H9 (cell line): ENCODE data around the gene OR2T35. TPM values are rescaled to one million over a fixed set of nuclear protein-coding genes. Genes with fewer than 3 reads are reported as not detected.

Experiments used
- DNase-seq: peaks from one replicate; pipeline ENCODE4 v3.0.0-alpha.2; 2017
- H2AFZ ChIP-seq: one replicate; pipeline ENCODE4 v1.6.1; 2013; ENCODE audit warnings: mild to moderate bottlenecking, low read length, control low read depth, moderate library complexity
- H2AK5ac ChIP-seq: 2 replicates; pipeline ENCODE4 v1.6.1; 2013; ENCODE audit warnings: low read length, control low read depth, mixed read lengths; ENCODE audit not compliant: insufficient read length
- H2BK120ac ChIP-seq: one replicate; pipeline ENCODE4 v1.6.1; 2013; ENCODE audit warnings: low read depth, mild to moderate bottlenecking, low read length, control low read depth, inconsistent platforms; ENCODE audit not compliant: poor library complexity, severe bottlenecking
- H2BK12ac ChIP-seq: 2 replicates; pipeline ENCODE4 v1.6.1; 2013; ENCODE audit warnings: low read length, control low read depth, mixed read lengths, low read depth; ENCODE audit not compliant: insufficient read length
- H2BK15ac ChIP-seq: 2 replicates; pipeline ENCODE4 v1.6.1; 2013; ENCODE audit warnings: low read depth, low read length, control low read depth
- H2BK20ac ChIP-seq: one replicate; pipeline ENCODE4 v1.6.1; 2013; ENCODE audit warnings: low read depth, mild to moderate bottlenecking, low read length, control low read depth, inconsistent platforms; ENCODE audit not compliant: poor library complexity, severe bottlenecking
- H2BK5ac ChIP-seq: 2 replicates; pipeline ENCODE4 v1.6.1; 2013; ENCODE audit warnings: low read length, control low read depth, mixed read lengths; ENCODE audit not compliant: insufficient read length
- H3K14ac ChIP-seq: 2 replicates; pipeline ENCODE4 v1.6.1; 2013; ENCODE audit warnings: low read length, control low read depth; ENCODE audit not compliant: insufficient read depth
- H3K18ac ChIP-seq: 2 replicates; pipeline ENCODE4 v1.6.1; 2013; ENCODE audit warnings: low read depth, mild to moderate bottlenecking, mixed read lengths, low read length, control low read depth; ENCODE audit not compliant: insufficient read length
- H3K23ac ChIP-seq: 2 replicates; pipeline ENCODE4 v1.6.1; 2013; ENCODE audit warnings: low read length, control low read depth, mixed read lengths, low read depth; ENCODE audit not compliant: insufficient read length
- H3K23me2 ChIP-seq: 2 replicates; pipeline ENCODE4 v1.6.1; 2013; ENCODE audit warnings: low read depth, mild to moderate bottlenecking, mixed read lengths, low read length, control low read depth; ENCODE audit not compliant: insufficient read length, poor library complexity, severe bottlenecking
- H3K27ac ChIP-seq: 2 replicates; pipeline ENCODE4 v1.5.1; 2013; ENCODE audit warnings: low read length, control low read depth, mixed read lengths, low read depth; ENCODE audit not compliant: insufficient read length
- H3K27me3 ChIP-seq: 2 replicates; pipeline ENCODE4 v1.6.1; 2013; ENCODE audit warnings: low read length, control low read depth, inconsistent platforms; ENCODE audit not compliant: insufficient read depth
- H3K4ac ChIP-seq: 2 replicates; pipeline ENCODE4 v1.6.1; 2013; ENCODE audit warnings: low read depth, mild to moderate bottlenecking, control low read depth, inconsistent platforms, low read length, moderate library complexity
- H3K4me1 ChIP-seq: 2 replicates; pipeline ENCODE4 v1.6.1; 2013; ENCODE audit warnings: low read length, control low read depth, inconsistent platforms; ENCODE audit not compliant: insufficient read depth
- H3K4me2 ChIP-seq: 2 replicates; pipeline ENCODE4 v1.6.1; 2013; ENCODE audit warnings: low read length, control low read depth, mixed read lengths; ENCODE audit not compliant: insufficient read length, insufficient read depth
- H3K56ac ChIP-seq: 2 replicates; pipeline ENCODE4 v1.6.1; 2013; ENCODE audit warnings: low read depth, mild to moderate bottlenecking, mixed read lengths, low read length, control low read depth; ENCODE audit not compliant: insufficient read length
- H3K79me1 ChIP-seq: 2 replicates; pipeline ENCODE4 v1.6.1; 2013; ENCODE audit warnings: low read depth, mild to moderate bottlenecking, moderate library complexity, low read length, control low read depth, inconsistent platforms; ENCODE audit not compliant: insufficient read depth, poor library complexity, severe bottlenecking
- H3K79me2 ChIP-seq: 2 replicates; pipeline ENCODE4 v1.6.1; 2013; ENCODE audit warnings: low read length, control low read depth, inconsistent platforms; ENCODE audit not compliant: insufficient read depth
- H3K9ac ChIP-seq: 2 replicates; pipeline ENCODE4 v1.6.1; 2013; ENCODE audit warnings: low read length, control low read depth, mixed read lengths; ENCODE audit not compliant: insufficient read length; ENCODE audit errors: extremely low read depth
- H3K9me3 ChIP-seq: one replicate; pipeline ENCODE4 v1.6.1; 2013; ENCODE audit warnings: low read depth, low read length, inconsistent platforms; ENCODE audit not compliant: control insufficient read depth
- H3T11ph ChIP-seq: one replicate; pipeline ENCODE4 v1.6.1; 2013; ENCODE audit warnings: mild to moderate bottlenecking, low read length, control low read depth, inconsistent platforms
- H4K20me1 ChIP-seq: one replicate; pipeline ENCODE4 v1.6.1; 2013; ENCODE audit not compliant: control insufficient read depth, insufficient read length, insufficient read depth
- H4K5ac ChIP-seq: 2 replicates; pipeline ENCODE4 v1.6.1; 2013; ENCODE audit warnings: low read depth, mild to moderate bottlenecking, mixed read lengths, low read length, control low read depth; ENCODE audit not compliant: insufficient read length
- H4K8ac ChIP-seq: replicated peaks from 2 replicates; pipeline ENCODE4 v1.6.1; 2013; ENCODE audit warnings: low read length, control low read depth, mixed read lengths, low read depth; ENCODE audit not compliant: insufficient read length
- H4K91ac ChIP-seq: 2 replicates; pipeline ENCODE4 v1.6.1; 2013; ENCODE audit warnings: low read depth, mild to moderate bottlenecking, moderate library complexity, mixed read lengths, low read length, control low read depth; ENCODE audit not compliant: insufficient read length
- H3K27ac Mint-ChIP-seq, 3 experiments: 2 replicates in 2 of 3; 3 replicates in 1 of 3; pipeline ENCODE4 v1.8.0; 2020 to 2021; ENCODE audit warnings: mixed read lengths in 3 of 3, mild to moderate bottlenecking in 1 of 3, moderate library complexity in 1 of 3
- H3K27me3 Mint-ChIP-seq: 2 replicates; pipeline ENCODE4 v1.8.0; 2021; ENCODE audit warnings: low read depth, mild to moderate bottlenecking, moderate library complexity, mixed read lengths
- H3K36me3 Mint-ChIP-seq, 3 experiments: 2 replicates in 2 of 3; 3 replicates in 1 of 3; pipeline ENCODE4 v1.8.0; 2020 to 2021; ENCODE audit warnings: low read depth in 3 of 3, mixed read lengths in 3 of 3; ENCODE audit not compliant: insufficient read depth in 1 of 3
- H3K4me1 Mint-ChIP-seq, 2 experiments: 2 replicates each; pipeline ENCODE4 v1.8.0; 2020; ENCODE audit warnings: mixed read lengths in 2 of 2
- H3K4me3 Mint-ChIP-seq, 2 experiments: 2 replicates in 1 of 2; 3 replicates in 1 of 2; pipeline ENCODE4 v1.8.0; 2020 to 2021; ENCODE audit warnings: mild to moderate bottlenecking in 2 of 2, mixed read lengths in 2 of 2, moderate library complexity in 1 of 2
- H3K9me3 Mint-ChIP-seq, 2 experiments: 2 replicates in 1 of 2; 3 replicates in 1 of 2; pipeline ENCODE4 v1.8.0; 2020; ENCODE audit warnings: mild to moderate bottlenecking in 2 of 2, mixed read lengths in 2 of 2, moderate library complexity in 1 of 2
- WGBS: extraction: QIAGEN DNeasy Blood & Tissue Kit; methylation state at CpG from one replicate; pipeline ENCODE4 v1.1.7; 2013; ENCODE audit warnings: missing lambda C conversion rate, low lambda C conversion rate, mixed read lengths; ENCODE audit not compliant: insufficient read length; ENCODE audit errors: extremely low coverage; 5-methylcytosine and 5-hydroxymethylcytosine counted together
- total RNA-seq: library from RNA; stranded (reverse); gene quantifications from 2 replicates; pipeline ENCODE4 v1.2.1, GENCODE V29; 2021
- TF ChIP-seq, protein P1 (sequence below): fragments of 200-600 bp; sonication (generic); conservative IDR thresholded peaks from 3 replicates; pipeline ENCODE4 v1.8.0; 2021; ENCODE audit warnings: antibody characterized with exemption, mild to moderate bottlenecking

OR2T35 gene
- total RNA-seq, 1 experiment from 2014 or later: not detected

DNA sequence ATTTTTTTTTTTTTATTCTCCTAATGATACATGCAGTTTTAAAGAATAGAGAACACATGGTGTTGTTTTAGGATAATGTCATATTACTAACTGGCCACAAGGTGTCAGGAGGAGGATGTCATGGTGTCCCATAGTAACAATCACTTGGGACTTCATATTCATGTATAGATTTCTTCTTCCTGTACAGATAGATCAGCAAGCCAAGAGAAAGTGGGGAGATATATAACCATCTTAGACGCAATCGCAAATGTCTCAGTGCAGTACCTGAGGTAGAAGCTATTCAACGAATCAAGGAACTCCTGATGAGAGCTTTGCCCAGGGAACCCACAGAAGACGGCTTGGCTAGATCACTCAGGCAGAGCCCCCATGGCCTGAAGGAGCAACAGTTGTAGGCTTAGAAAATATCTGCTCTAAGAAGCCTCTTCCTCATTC is 22.5 kb downstream of the OR2T35 start:
- TF ChIP-seq, protein P1, sequence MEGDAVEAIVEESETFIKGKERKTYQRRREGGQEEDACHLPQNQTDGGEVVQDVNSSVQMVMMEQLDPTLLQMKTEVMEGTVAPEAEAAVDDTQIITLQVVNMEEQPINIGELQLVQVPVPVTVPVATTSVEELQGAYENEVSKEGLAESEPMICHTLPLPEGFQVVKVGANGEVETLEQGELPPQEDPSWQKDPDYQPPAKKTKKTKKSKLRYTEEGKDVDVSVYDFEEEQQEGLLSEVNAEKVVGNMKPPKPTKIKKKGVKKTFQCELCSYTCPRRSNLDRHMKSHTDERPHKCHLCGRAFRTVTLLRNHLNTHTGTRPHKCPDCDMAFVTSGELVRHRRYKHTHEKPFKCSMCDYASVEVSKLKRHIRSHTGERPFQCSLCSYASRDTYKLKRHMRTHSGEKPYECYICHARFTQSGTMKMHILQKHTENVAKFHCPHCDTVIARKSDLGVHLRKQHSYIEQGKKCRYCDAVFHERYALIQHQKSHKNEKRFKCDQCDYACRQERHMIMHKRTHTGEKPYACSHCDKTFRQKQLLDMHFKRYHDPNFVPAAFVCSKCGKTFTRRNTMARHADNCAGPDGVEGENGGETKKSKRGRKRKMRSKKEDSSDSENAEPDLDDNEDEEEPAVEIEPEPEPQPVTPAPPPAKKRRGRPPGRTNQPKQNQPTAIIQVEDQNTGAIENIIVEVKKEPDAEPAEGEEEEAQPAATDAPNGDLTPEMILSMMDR: peak; percentile 49
- Histone ChIP-seq H4K5ac (no peak overlapping the region), H3K27me3 (no peaks in the 10 kb centered on the region), H3K79me2 (no peaks in the 10 kb centered on the region), H2BK15ac (no peak overlapping the region), H3K9ac (no peak overlapping the region), H3K79me1 (no peaks in the 10 kb centered on the region), H3K4me1 (no peaks in the 10 kb centered on the region), H3K23me2 (no peaks in the 10 kb centered on the region), H2BK5ac (no peak overlapping the region), H3K27ac (no peak overlapping the region), H4K20me1 (no peaks in the 10 kb centered on the region), H3K23ac (no peak overlapping the region), H3K9me3 (peaks cover 78% of the 10 kb centered on the region), H4K8ac (no peak overlapping the region), H2AFZ (no peak overlapping the region), H2BK120ac (no peak overlapping the region), H2AK5ac (no peak overlapping the region), H4K91ac (no peak overlapping the region), H3K56ac (no peak overlapping the region), H3K4me2 (no peak overlapping the region), H3K18ac (no peak overlapping the region), H2BK12ac (no peak overlapping the region), H2BK20ac (no peak overlapping the region), H3K14ac (no peak overlapping the region), H3K4ac (no peak overlapping the region), H3T11ph (no peak overlapping the region)
- no peaks in the 10 kb centered on the region; a peak in 2 of 7 replicates for H3K36me3 Mint-ChIP-seq
- no peak for DNase-seq
- H3K4me3 Mint-ChIP-seq: no peak overlapping the region
- H3K27ac Mint-ChIP-seq: no peak overlapping the region
- no CpG with 5 or more reads among the region's 4 CpGs for WGBS
- H3K27me3 Mint-ChIP-seq: no peaks in the 10 kb centered on the region
- no peaks in the 10 kb centered on the region for H3K4me1 Mint-ChIP-seq
- H3K9me3 Mint-ChIP-seq: peaks cover 45 to 47% of the 10 kb centered on the region in 2 experiments
